GM23338 (cell line): Measurements from ENCODE around the gene ZPLD1. TPM values are rescaled to one million over a fixed set of nuclear protein-coding genes. Genes with fewer than 3 reads are reported as not detected.
A peak's percentile ranks its signal among the peaks of the same experiment; 100 is the strongest.

Experiments
- ATAC-seq: fragments of 200-7000 bp; cut with Tn5 transposase; 3 replicates; pipeline ENCODE4 v1.9.1; 2020
- DNase-seq: peaks from one replicate; pipeline ENCODE4 v3.0.0-alpha.2; 2015; ENCODE audit warnings: low spot score
- H2AFZ ChIP-seq: fragments of 200-600 bp; sonication (generic); 2 replicates; pipeline ENCODE4 v1.8.0; 2016; ENCODE audit warnings: antibody characterized with exemption, mild to moderate bottlenecking, moderate library complexity
- H3F3A ChIP-seq: fragments of 200-600 bp; sonication (generic); replicated peaks from 2 replicates; pipeline ENCODE4 v1.8.0; 2017; ENCODE audit warnings: antibody characterized with exemption, mixed run types, low read depth
- H3K27ac ChIP-seq: fragments of 200-600 bp; sonication (generic); 2 replicates; pipeline ENCODE4 v1.6.1; 2016; ENCODE audit warnings: low read depth
- H3K27me3 ChIP-seq: fragments of 200-600 bp; sonication (generic); 2 replicates; pipeline ENCODE4 v1.8.0; 2016; ENCODE audit warnings: mild to moderate bottlenecking, mixed run types, moderate library complexity; ENCODE audit not compliant: insufficient read depth
- H3K36me3 ChIP-seq: fragments of 200-600 bp; sonication (generic); 2 replicates; pipeline ENCODE4 v1.8.0; 2016; ENCODE audit warnings: mild to moderate bottlenecking; ENCODE audit not compliant: insufficient read depth
- H3K4me1 ChIP-seq: fragments of 200-600 bp; sonication (generic); 2 replicates; pipeline ENCODE4 v1.8.0; 2016; ENCODE audit warnings: mild to moderate bottlenecking, moderate library complexity; ENCODE audit not compliant: insufficient read depth
- H3K4me2 ChIP-seq: fragments of 200-600 bp; sonication (generic); 2 replicates; pipeline ENCODE4 v1.7.1; 2017; ENCODE audit warnings: mixed run types
- H3K4me3 ChIP-seq: fragments of 200-600 bp; sonication (generic); 2 replicates; pipeline ENCODE4 v1.6.1; 2016; ENCODE audit warnings: mixed run types
- H3K79me2 ChIP-seq: fragments of 200-600 bp; sonication (generic); replicated peaks from 2 replicates; pipeline ENCODE4 v1.8.0; 2017; ENCODE audit warnings: mild to moderate bottlenecking; ENCODE audit not compliant: insufficient read depth
- H3K9me2 ChIP-seq: fragments of 200-600 bp; sonication (generic); 2 replicates; pipeline ENCODE4 v1.8.0; 2017; ENCODE audit not compliant: insufficient read depth
- H4K20me1 ChIP-seq: fragments of 200-600 bp; sonication (generic); replicated peaks from 2 replicates; pipeline ENCODE4 v1.8.0; 2017; ENCODE audit warnings: mild to moderate bottlenecking; ENCODE audit not compliant: insufficient read depth
- H3K27ac Mint-ChIP-seq: 2 replicates; pipeline ENCODE4 v1.8.0; 2020; ENCODE audit warnings: inconsistent platforms, mild to moderate bottlenecking, moderate library complexity, mixed read lengths
- H3K27me3 Mint-ChIP-seq: 3 replicates; pipeline ENCODE4 v1.8.0; 2022; ENCODE audit warnings: low read depth, mild to moderate bottlenecking, moderate library complexity, mixed read lengths, inconsistent platforms; ENCODE audit not compliant: insufficient read depth, poor library complexity
- H3K36me3 Mint-ChIP-seq: 3 replicates; pipeline ENCODE4 v1.8.0; 2021; ENCODE audit warnings: low read depth, mild to moderate bottlenecking, inconsistent platforms, moderate library complexity, mixed read lengths
- H3K4me1 Mint-ChIP-seq: 3 replicates; pipeline ENCODE4 v1.8.0; 2020; ENCODE audit warnings: mild to moderate bottlenecking, inconsistent platforms, mixed read lengths
- H3K4me3 Mint-ChIP-seq: 3 replicates; pipeline ENCODE4 v1.8.0; 2021; ENCODE audit warnings: moderate library complexity, mild to moderate bottlenecking, inconsistent platforms, mixed read lengths
- H3K9me3 Mint-ChIP-seq: 3 replicates; pipeline ENCODE4 v1.8.0; 2020; ENCODE audit warnings: moderate library complexity, mild to moderate bottlenecking, inconsistent platforms, mixed read lengths
- CREB1 ChIP-seq: fragments of 250-450 bp; sonication (Bioruptor Pico); IDR thresholded peaks from 2 replicates; pipeline ENCODE4 v1.5.0; 2020; ENCODE audit warnings: low read depth, mild to moderate bottlenecking, moderate library complexity
- CTCF ChIP-seq, 2 experiments: fragments of 200-600 bp in 1 of 2; sonication (generic) in 1 of 2; conservative IDR thresholded peaks; 2 replicates each; pipeline versions ENCODE4 v1.5.1 to v1.6.1; 2016 to 2017; ENCODE audit warnings: antibody characterized with exemption in 2 of 2, low read depth in 2 of 2, mild to moderate bottlenecking in 2 of 2, moderate library complexity in 1 of 2
- EZH2phosphoT487 ChIP-seq: fragments of 200-600 bp; sonication (generic); IDR thresholded peaks from one replicate; pipeline ENCODE4 v1.8.1; 2018; ENCODE audit warnings: antibody characterized with exemption; ENCODE audit not compliant: unreplicated experiment
- JUNB ChIP-seq: IDR thresholded peaks from one replicate; pipeline ENCODE4 v1.6.1; 2016; ENCODE audit warnings: antibody characterized with exemption; ENCODE audit not compliant: unreplicated experiment
- NANOG ChIP-seq: IDR thresholded peaks from 2 replicates; pipeline ENCODE4 v1.6.1; 2016; ENCODE audit warnings: antibody characterized with exemption, borderline replicate concordance
- POLR2AphosphoS5 ChIP-seq: IDR thresholded peaks from 2 replicates; pipeline ENCODE4 v1.6.1; 2016; ENCODE audit warnings: antibody characterized with exemption, low read depth
- STAT1 ChIP-seq: IDR thresholded peaks from one replicate; pipeline ENCODE4 v1.6.1; 2016; ENCODE audit warnings: antibody characterized with exemption; ENCODE audit not compliant: unreplicated experiment
- ZNF114 ChIP-seq: fragments of 250-450 bp; sonication (Bioruptor Pico); IDR thresholded peaks from 2 replicates; pipeline ENCODE4 v1.5.0; 2020; ENCODE audit warnings: mild to moderate bottlenecking, moderate library complexity
- ZNF331 ChIP-seq: fragments of 250-450 bp; sonication (Bioruptor Pico); IDR thresholded peaks from 2 replicates; pipeline ENCODE4 v1.5.0; 2020; ENCODE audit warnings: low read depth, mild to moderate bottlenecking, moderate library complexity
- ZNF462 ChIP-seq: fragments of 250-450 bp; sonication (Bioruptor Pico); IDR thresholded peaks from 2 replicates; pipeline ENCODE4 v1.5.0; 2020; ENCODE audit warnings: mild to moderate bottlenecking, moderate library complexity
- polyA plus RNA-seq: library from polyadenylated mRNA; unstranded; fragments of >200 nt; fragmentation: Nextera tagmentation; extraction: Ambion mirVana; gene quantifications from 2 replicates; pipeline ENCODE4 v1.2.1, GENCODE V29; 2016
- total RNA-seq: library from RNA; depleted of rRNA; stranded (reverse); fragments of >200 nt; shearing (Covaris generic); gene quantifications from 2 replicates; pipeline ENCODE4 v1.2.3, GENCODE V29; 2014
- TF ChIP-seq, protein P1 (sequence below): IDR thresholded peaks from one replicate; pipeline ENCODE4 v1.6.1; 2018; ENCODE audit warnings: antibody characterized with exemption; ENCODE audit not compliant: unreplicated experiment
- TF ChIP-seq, protein P2 (sequence below): IDR thresholded peaks from 2 replicates; pipeline ENCODE4 v1.6.1; 2016; ENCODE audit warnings: antibody characterized with exemption

The ZPLD1 gene
- total and polyA plus RNA-seq, 2 experiments from 2014 or later: not detected

DNA sequence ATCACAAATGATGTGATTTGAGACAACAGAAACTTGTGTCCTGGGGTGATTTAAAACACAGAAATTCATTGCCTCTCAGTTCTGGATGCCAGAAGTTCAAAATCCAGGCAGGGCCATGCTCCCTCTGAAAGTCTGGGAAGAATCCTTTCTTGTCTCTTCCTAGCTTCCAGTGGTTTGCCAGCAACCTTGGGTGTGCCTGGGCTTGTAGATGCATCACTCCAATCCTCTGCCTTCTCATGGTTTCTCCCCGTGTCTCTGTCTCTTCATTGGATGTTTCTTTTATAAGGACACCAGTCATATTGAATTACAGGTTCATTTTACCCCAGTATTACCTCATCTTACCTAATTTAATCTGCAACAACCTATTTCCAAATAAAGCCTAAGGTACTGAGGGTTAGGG lies 16.7 kb downstream of the ZPLD1 start:
- ATAC-seq: no peak
- H3K4me1 Mint-ChIP-seq: peaks cover 3% of the 10 kb centered on the region; the same call in 1 of the 3 replicates
- Histone ChIP-seq H4K20me1 (no peaks in the 10 kb centered on the region), H3F3A (no peaks in the 10 kb centered on the region), H3K36me3 (no peaks in the 10 kb centered on the region), H3K4me3 (no peak overlapping the region), H3K27ac (no peak overlapping the region), H3K4me1 (no peaks in the 10 kb centered on the region), H3K9me2 (no peaks in the 10 kb centered on the region), H3K79me2 (no peaks in the 10 kb centered on the region), H3K4me2 (no peak overlapping the region), H2AFZ (no peak overlapping the region), H3K27me3 (no peaks in the 10 kb centered on the region)
- DNase-seq: no peak
- H3K9me3 Mint-ChIP-seq: no peaks in the 10 kb centered on the region
- TF ChIP-seq ZNF114: no peak
- TF ChIP-seq, protein P1, sequence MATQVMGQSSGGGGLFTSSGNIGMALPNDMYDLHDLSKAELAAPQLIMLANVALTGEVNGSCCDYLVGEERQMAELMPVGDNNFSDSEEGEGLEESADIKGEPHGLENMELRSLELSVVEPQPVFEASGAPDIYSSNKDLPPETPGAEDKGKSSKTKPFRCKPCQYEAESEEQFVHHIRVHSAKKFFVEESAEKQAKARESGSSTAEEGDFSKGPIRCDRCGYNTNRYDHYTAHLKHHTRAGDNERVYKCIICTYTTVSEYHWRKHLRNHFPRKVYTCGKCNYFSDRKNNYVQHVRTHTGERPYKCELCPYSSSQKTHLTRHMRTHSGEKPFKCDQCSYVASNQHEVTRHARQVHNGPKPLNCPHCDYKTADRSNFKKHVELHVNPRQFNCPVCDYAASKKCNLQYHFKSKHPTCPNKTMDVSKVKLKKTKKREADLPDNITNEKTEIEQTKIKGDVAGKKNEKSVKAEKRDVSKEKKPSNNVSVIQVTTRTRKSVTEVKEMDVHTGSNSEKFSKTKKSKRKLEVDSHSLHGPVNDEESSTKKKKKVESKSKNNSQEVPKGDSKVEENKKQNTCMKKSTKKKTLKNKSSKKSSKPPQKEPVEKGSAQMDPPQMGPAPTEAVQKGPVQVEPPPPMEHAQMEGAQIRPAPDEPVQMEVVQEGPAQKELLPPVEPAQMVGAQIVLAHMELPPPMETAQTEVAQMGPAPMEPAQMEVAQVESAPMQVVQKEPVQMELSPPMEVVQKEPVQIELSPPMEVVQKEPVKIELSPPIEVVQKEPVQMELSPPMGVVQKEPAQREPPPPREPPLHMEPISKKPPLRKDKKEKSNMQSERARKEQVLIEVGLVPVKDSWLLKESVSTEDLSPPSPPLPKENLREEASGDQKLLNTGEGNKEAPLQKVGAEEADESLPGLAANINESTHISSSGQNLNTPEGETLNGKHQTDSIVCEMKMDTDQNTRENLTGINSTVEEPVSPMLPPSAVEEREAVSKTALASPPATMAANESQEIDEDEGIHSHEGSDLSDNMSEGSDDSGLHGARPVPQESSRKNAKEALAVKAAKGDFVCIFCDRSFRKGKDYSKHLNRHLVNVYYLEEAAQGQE: no peak
- no peak for TF ChIP-seq EZH2phosphoT487
- no peak for TF ChIP-seq ZNF331
- no peak for TF ChIP-seq POLR2AphosphoS5
- TF ChIP-seq NANOG: no peak
- TF ChIP-seq, protein P2, sequence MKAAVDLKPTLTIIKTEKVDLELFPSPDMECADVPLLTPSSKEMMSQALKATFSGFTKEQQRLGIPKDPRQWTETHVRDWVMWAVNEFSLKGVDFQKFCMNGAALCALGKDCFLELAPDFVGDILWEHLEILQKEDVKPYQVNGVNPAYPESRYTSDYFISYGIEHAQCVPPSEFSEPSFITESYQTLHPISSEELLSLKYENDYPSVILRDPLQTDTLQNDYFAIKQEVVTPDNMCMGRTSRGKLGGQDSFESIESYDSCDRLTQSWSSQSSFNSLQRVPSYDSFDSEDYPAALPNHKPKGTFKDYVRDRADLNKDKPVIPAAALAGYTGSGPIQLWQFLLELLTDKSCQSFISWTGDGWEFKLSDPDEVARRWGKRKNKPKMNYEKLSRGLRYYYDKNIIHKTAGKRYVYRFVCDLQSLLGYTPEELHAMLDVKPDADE: no peak
- TF ChIP-seq ZNF462 (CRISPR knock-in tag): no peak
- TF ChIP-seq JUNB: no peak
- TF ChIP-seq STAT1: no peak
- no peak for TF ChIP-seq CREB1 (CRISPR knock-in tag)
- TF ChIP-seq CTCF (conservative IDR thresholded peaks at IDR 0.05; ENCODE audit: low read depth in 2 of 2): no peak
- H3K27ac Mint-ChIP-seq: peak overlapping the region; percentile 8; the same call in 1 of the 2 replicates
- no peaks in the 10 kb centered on the region for H3K27me3 Mint-ChIP-seq
- H3K4me3 Mint-ChIP-seq: no peak overlapping the region
- H3K36me3 Mint-ChIP-seq: no peaks in the 10 kb centered on the region
